ENCODE data around the gene SARDH. TPM values are rescaled to one million over a fixed set of nuclear protein-coding genes. Genes with fewer than 3 reads are reported as not detected.
"Not testable (repeated sequence)": the region's sequence is repeated elsewhere in the genome, so short reads cannot be mapped to it uniquely, and the experiment has no call there.

The SARDH gene
- total RNA-seq, 3 donors from 2014 or later, result 3.6 to 5.5 (median 5.0) TPM

- H3K4me1 Mint-ChIP-seq (ENCODE audit: low read depth), result no peaks in the 10 kb centered on the region
- no peak for DNase-seq
- ATAC-seq, result no peak
Observed at GRCh38 chr9:133769511-133770075, 31.4 kb upstream of the SARDH start.

GRCh38 chr9:133768859-133769510 lies 30.8 kb upstream of the SARDH start:
- peaks cover 22% of the 10 kb centered on the region for H3K9me3 Mint-ChIP-seq
- no peak for DNase-seq

More at GRCh38 chr9:133769511-133770075, 31.4 kb upstream of the SARDH start:
- Mint-ChIP-seq H3K27me3 (ENCODE audit: low read depth) (no peaks in the 10 kb centered on the region), H3K4me3 (no peak overlapping the region), H3K36me3 (ENCODE audit: insufficient read depth) (peaks cover 11% of the 10 kb centered on the region), H3K9me3 (peaks cover 18% of the 10 kb centered on the region)

GRCh38 chr9:133768371-133768858 lies 30.3 kb upstream of the SARDH start:
- DNase-seq (no peak), ATAC-seq (no peak)
- peaks cover 14% of the 10 kb centered on the region for H3K36me3 Mint-ChIP-seq (ENCODE audit: insufficient read depth)
- H3K9me3 Mint-ChIP-seq, result peaks cover 22% of the 10 kb centered on the region
- no peaks in the 10 kb centered on the region for H3K27me3 Mint-ChIP-seq (ENCODE audit: low read depth)
- H3K4me1 Mint-ChIP-seq (ENCODE audit: low read depth), result no peaks in the 10 kb centered on the region
- H3K4me3 Mint-ChIP-seq, result no peak overlapping the region

More at GRCh38 chr9:133768859-133769510, 30.8 kb upstream of the SARDH start:
- no peak overlapping the region for H3K4me3 Mint-ChIP-seq
- no peaks in the 10 kb centered on the region for H3K27me3 Mint-ChIP-seq (ENCODE audit: low read depth)
- ATAC-seq, result no peak
- peaks cover 12% of the 10 kb centered on the region for H3K36me3 Mint-ChIP-seq (ENCODE audit: insufficient read depth)
- no peaks in the 10 kb centered on the region for H3K4me1 Mint-ChIP-seq (ENCODE audit: low read depth)

- no peaks in the 10 kb centered on the region for H3K27me3 Mint-ChIP-seq (ENCODE audit: low read depth)
- ATAC-seq (no peak), DNase-seq (no peak)
- peaks cover 14% of the 10 kb centered on the region for H3K36me3 Mint-ChIP-seq (ENCODE audit: insufficient read depth)
- H3K9me3 Mint-ChIP-seq, result peaks cover 22% of the 10 kb centered on the region
- no peaks in the 10 kb centered on the region for H3K4me1 Mint-ChIP-seq (ENCODE audit: low read depth)
- H3K4me3 Mint-ChIP-seq, result no peak overlapping the region
Observed at GRCh38 chr9:133767625-133768024, 29.5 kb upstream of the SARDH start.

GRCh38 chr9:133767008-133767407 lies 28.9 kb upstream of the SARDH start:
- no peaks in the 10 kb centered on the region for H3K4me1 Mint-ChIP-seq (ENCODE audit: low read depth)
- peaks cover 14% of the 10 kb centered on the region for H3K36me3 Mint-ChIP-seq (ENCODE audit: insufficient read depth)
- no peaks in the 10 kb centered on the region for H3K27me3 Mint-ChIP-seq (ENCODE audit: low read depth)
- peaks cover 22% of the 10 kb centered on the region for H3K9me3 Mint-ChIP-seq
- ATAC-seq (no peak), DNase-seq (no peak)
- H3K4me3 Mint-ChIP-seq, result no peak overlapping the region

- H3K4me3 Mint-ChIP-seq; H3K27me3 Mint-ChIP-seq (ENCODE audit: low read depth); ATAC-seq; DNase-seq; H3K4me1 Mint-ChIP-seq (ENCODE audit: low read depth): not testable (repeated sequence)
- H3K9me3 Mint-ChIP-seq, result peaks cover 22% of the 10 kb centered on the region
- peaks cover 14% of the 10 kb centered on the region for H3K36me3 Mint-ChIP-seq (ENCODE audit: insufficient read depth)
Observed at GRCh38 chr9:133766234-133766633, 28.1 kb upstream of the SARDH start.

GRCh38 chr9:133763272-133764183 lies 25.4 kb upstream of the SARDH start:
- ATAC-seq (no peak), DNase-seq (no peak)
- Mint-ChIP-seq H3K27me3 (ENCODE audit: low read depth) (no peaks in the 10 kb centered on the region), H3K9me3 (peaks cover 22% of the 10 kb centered on the region), H3K4me1 (ENCODE audit: low read depth) (no peaks in the 10 kb centered on the region), H3K4me3 (no peak overlapping the region), H3K36me3 (ENCODE audit: insufficient read depth) (peaks cover 12% of the 10 kb centered on the region)

- no peak overlapping the region for H3K4me3 Mint-ChIP-seq
- no peak for DNase-seq
- peaks cover 12% of the 10 kb centered on the region for H3K36me3 Mint-ChIP-seq (ENCODE audit: insufficient read depth)
- no peak for ATAC-seq
- no peaks in the 10 kb centered on the region for H3K4me1 Mint-ChIP-seq (ENCODE audit: low read depth)
- no peaks in the 10 kb centered on the region for H3K27me3 Mint-ChIP-seq (ENCODE audit: low read depth)
- peaks cover 20% of the 10 kb centered on the region for H3K9me3 Mint-ChIP-seq
Observed at GRCh38 chr9:133762488-133763271, 24.5 kb upstream of the SARDH start.

- no peak for DNase-seq
- no peaks in the 10 kb centered on the region for H3K27me3 Mint-ChIP-seq (ENCODE audit: low read depth)
Observed at GRCh38 chr9:133761641-133762248, 23.6 kb upstream of the SARDH start.

GRCh38 chr9:133760713-133761290 lies 22.6 kb upstream of the SARDH start:
- H3K9me3 Mint-ChIP-seq, result peaks cover 11% of the 10 kb centered on the region
- ATAC-seq (no peak), DNase-seq (no peak)
- H3K27me3 Mint-ChIP-seq (ENCODE audit: low read depth), result no peaks in the 10 kb centered on the region
- H3K4me1 Mint-ChIP-seq (ENCODE audit: low read depth), result no peaks in the 10 kb centered on the region
- peaks cover 12% of the 10 kb centered on the region for H3K36me3 Mint-ChIP-seq (ENCODE audit: insufficient read depth)
- no peak overlapping the region for H3K4me3 Mint-ChIP-seq

More at GRCh38 chr9:133761641-133762248, 23.6 kb upstream of the SARDH start:
- H3K4me1 Mint-ChIP-seq (ENCODE audit: low read depth), result no peaks in the 10 kb centered on the region
- peaks cover 12% of the 10 kb centered on the region for H3K36me3 Mint-ChIP-seq (ENCODE audit: insufficient read depth)
- H3K4me3 Mint-ChIP-seq, result no peak overlapping the region
- ATAC-seq, result no peak
- H3K9me3 Mint-ChIP-seq, result peaks cover 13% of the 10 kb centered on the region

- peaks cover 4% of the 10 kb centered on the region for H3K27me3 Mint-ChIP-seq (ENCODE audit: low read depth)
- H3K36me3 Mint-ChIP-seq (ENCODE audit: insufficient read depth), result peaks cover 10% of the 10 kb centered on the region
- DNase-seq, result no peak
- H3K9me3 Mint-ChIP-seq, result peaks cover 5% of the 10 kb centered on the region
- H3K4me3 Mint-ChIP-seq, result no peak overlapping the region
- ATAC-seq, result no peak
- no peaks in the 10 kb centered on the region for H3K4me1 Mint-ChIP-seq (ENCODE audit: low read depth)
Observed at GRCh38 chr9:133759946-133760345, 21.8 kb upstream of the SARDH start.

GRCh38 chr9:133759146-133759900 lies 21.2 kb upstream of the SARDH start:
- no peak for ATAC-seq
- no peak for DNase-seq
- no peak overlapping the region for H3K4me3 Mint-ChIP-seq
- H3K36me3 Mint-ChIP-seq (ENCODE audit: insufficient read depth), result peaks cover 4% of the 10 kb centered on the region
- H3K27me3 Mint-ChIP-seq (ENCODE audit: low read depth), result peaks cover 10% of the 10 kb centered on the region
- no peaks in the 10 kb centered on the region for H3K4me1 Mint-ChIP-seq (ENCODE audit: low read depth)
- H3K9me3 Mint-ChIP-seq, result peaks cover 1% of the 10 kb centered on the region

GRCh38 chr9:133758228-133758627 lies 20.1 kb upstream of the SARDH start:
- Mint-ChIP-seq H3K4me1 (ENCODE audit: low read depth) (no peaks in the 10 kb centered on the region), H3K27me3 (ENCODE audit: low read depth) (peaks cover 20% of the 10 kb centered on the region), H3K4me3 (no peak overlapping the region), H3K36me3 (ENCODE audit: insufficient read depth) (no peaks in the 10 kb centered on the region), H3K9me3 (no peaks in the 10 kb centered on the region)
- ATAC-seq (no peak), DNase-seq (no peak)
